ENCODE measurements around the gene S100A14.

- TF ChIP-seq, protein P1, sequence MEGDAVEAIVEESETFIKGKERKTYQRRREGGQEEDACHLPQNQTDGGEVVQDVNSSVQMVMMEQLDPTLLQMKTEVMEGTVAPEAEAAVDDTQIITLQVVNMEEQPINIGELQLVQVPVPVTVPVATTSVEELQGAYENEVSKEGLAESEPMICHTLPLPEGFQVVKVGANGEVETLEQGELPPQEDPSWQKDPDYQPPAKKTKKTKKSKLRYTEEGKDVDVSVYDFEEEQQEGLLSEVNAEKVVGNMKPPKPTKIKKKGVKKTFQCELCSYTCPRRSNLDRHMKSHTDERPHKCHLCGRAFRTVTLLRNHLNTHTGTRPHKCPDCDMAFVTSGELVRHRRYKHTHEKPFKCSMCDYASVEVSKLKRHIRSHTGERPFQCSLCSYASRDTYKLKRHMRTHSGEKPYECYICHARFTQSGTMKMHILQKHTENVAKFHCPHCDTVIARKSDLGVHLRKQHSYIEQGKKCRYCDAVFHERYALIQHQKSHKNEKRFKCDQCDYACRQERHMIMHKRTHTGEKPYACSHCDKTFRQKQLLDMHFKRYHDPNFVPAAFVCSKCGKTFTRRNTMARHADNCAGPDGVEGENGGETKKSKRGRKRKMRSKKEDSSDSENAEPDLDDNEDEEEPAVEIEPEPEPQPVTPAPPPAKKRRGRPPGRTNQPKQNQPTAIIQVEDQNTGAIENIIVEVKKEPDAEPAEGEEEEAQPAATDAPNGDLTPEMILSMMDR (IDR thresholded peaks at IDR 0.05) = no peak
- TF ChIP-seq SIN3A (IDR thresholded peaks at IDR 0.05; ENCODE audit: borderline replicate concordance, insufficient read depth, low read depth, low read length) = no peak
- TF ChIP-seq, protein P2, sequence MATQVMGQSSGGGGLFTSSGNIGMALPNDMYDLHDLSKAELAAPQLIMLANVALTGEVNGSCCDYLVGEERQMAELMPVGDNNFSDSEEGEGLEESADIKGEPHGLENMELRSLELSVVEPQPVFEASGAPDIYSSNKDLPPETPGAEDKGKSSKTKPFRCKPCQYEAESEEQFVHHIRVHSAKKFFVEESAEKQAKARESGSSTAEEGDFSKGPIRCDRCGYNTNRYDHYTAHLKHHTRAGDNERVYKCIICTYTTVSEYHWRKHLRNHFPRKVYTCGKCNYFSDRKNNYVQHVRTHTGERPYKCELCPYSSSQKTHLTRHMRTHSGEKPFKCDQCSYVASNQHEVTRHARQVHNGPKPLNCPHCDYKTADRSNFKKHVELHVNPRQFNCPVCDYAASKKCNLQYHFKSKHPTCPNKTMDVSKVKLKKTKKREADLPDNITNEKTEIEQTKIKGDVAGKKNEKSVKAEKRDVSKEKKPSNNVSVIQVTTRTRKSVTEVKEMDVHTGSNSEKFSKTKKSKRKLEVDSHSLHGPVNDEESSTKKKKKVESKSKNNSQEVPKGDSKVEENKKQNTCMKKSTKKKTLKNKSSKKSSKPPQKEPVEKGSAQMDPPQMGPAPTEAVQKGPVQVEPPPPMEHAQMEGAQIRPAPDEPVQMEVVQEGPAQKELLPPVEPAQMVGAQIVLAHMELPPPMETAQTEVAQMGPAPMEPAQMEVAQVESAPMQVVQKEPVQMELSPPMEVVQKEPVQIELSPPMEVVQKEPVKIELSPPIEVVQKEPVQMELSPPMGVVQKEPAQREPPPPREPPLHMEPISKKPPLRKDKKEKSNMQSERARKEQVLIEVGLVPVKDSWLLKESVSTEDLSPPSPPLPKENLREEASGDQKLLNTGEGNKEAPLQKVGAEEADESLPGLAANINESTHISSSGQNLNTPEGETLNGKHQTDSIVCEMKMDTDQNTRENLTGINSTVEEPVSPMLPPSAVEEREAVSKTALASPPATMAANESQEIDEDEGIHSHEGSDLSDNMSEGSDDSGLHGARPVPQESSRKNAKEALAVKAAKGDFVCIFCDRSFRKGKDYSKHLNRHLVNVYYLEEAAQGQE (IDR thresholded peaks at IDR 0.05; ENCODE audit: insufficient read depth in 1 of 2, low read depth in 2 of 2, low read length in 1 of 2) = no peak
Measured at GRCh38 chr1:153608742-153609584, 7.2 kb downstream of the S100A14 start.

Data from Panc1 (cell line).